Karpas-422 (cell line): Measurements from ENCODE around the gene ATE1. TPM values are rescaled to one million over a fixed set of nuclear protein-coding genes. Genes with fewer than 3 reads are reported as not detected.

Experiments
- DNase-seq: peaks from one replicate; pipeline ENCODE4 v3.0.0-alpha.2; 2015
- H2AFZ ChIP-seq: fragments of 200-600 bp; sonication (generic); 2 replicates; pipeline ENCODE4 v1.6.1; 2014; ENCODE audit warnings: antibody characterized with exemption, low read length, mixed read lengths
- H3K27ac ChIP-seq: fragments of 200-600 bp; sonication (generic); 2 replicates; pipeline ENCODE4 v1.5.1; 2014; ENCODE audit warnings: mild to moderate bottlenecking, low read length, moderate library complexity
- H3K27me3 ChIP-seq: fragments of 200-600 bp; sonication (generic); 2 replicates; pipeline ENCODE4 v1.6.1; 2014; ENCODE audit warnings: low read length, mixed read lengths
- H3K36me3 ChIP-seq: fragments of 200-600 bp; sonication (generic); 2 replicates; pipeline ENCODE4 v1.6.1; 2014; ENCODE audit warnings: low read length, mixed read lengths; ENCODE audit not compliant: insufficient read depth
- H3K4me1 ChIP-seq: fragments of 200-600 bp; sonication (generic); 2 replicates; pipeline ENCODE4 v1.6.1; 2014; ENCODE audit warnings: mild to moderate bottlenecking, low read length, mixed read lengths
- H3K4me2 ChIP-seq: fragments of 200-600 bp; sonication (generic); 2 replicates; pipeline ENCODE4 v1.6.1; 2014; ENCODE audit warnings: low read length, low read depth, mild to moderate bottlenecking; ENCODE audit not compliant: poor library complexity, severe bottlenecking
- H3K4me3 ChIP-seq: fragments of 200-600 bp; sonication (generic); 2 replicates; pipeline ENCODE4 v1.5.1; 2014; ENCODE audit warnings: mild to moderate bottlenecking, antibody characterized with exemption, low read length, mixed read lengths
- H3K79me2 ChIP-seq: fragments of 200-600 bp; sonication (generic); 2 replicates; pipeline ENCODE4 v1.6.1; 2014; ENCODE audit warnings: mild to moderate bottlenecking, low read length, mixed read lengths
- H3K9ac ChIP-seq: fragments of 200-600 bp; sonication (generic); 2 replicates; pipeline ENCODE4 v1.6.0; 2014; ENCODE audit warnings: low read length
- H3K9me2 ChIP-seq: fragments of 200-600 bp; sonication (generic), shearing (Covaris generic); replicated peaks from 2 replicates; pipeline ENCODE4 v1.6.0; 2014; ENCODE audit warnings: mild to moderate bottlenecking, low read length, moderate library complexity; ENCODE audit not compliant: insufficient read depth
- H3K9me3 ChIP-seq: fragments of 300-700, 200-600 bp; sonication (generic); 2 replicates; pipeline ENCODE4 v1.6.1; 2014; ENCODE audit warnings: low read length, mixed read lengths
- H4K20me1 ChIP-seq: fragments of 200-600 bp; sonication (generic); 2 replicates; pipeline ENCODE4 v1.6.1; 2014; ENCODE audit warnings: mild to moderate bottlenecking, antibody characterized with exemption, low read length, low read depth; ENCODE audit not compliant: insufficient read depth
- total RNA-seq: library from RNA; depleted of rRNA; stranded (reverse); fragments of >200 nt; shearing (Covaris generic); gene quantifications from 2 replicates; pipeline ENCODE4 v1.2.3, GENCODE V29; 2014; ENCODE audit warnings: low replicate concordance

The ATE1 gene
- total RNA-seq, 1 experiment from 2014 or later: 72.6 TPM

GRCh38 chr10:121732172-121732571 is 195.7 kb downstream of the ATE1 start:
- no peaks in the 10 kb centered on the region for H3K36me3 ChIP-seq
- no peaks in the 10 kb centered on the region for H3K27me3 ChIP-seq
- no peak overlapping the region for H3K9ac ChIP-seq
- H3K4me3 ChIP-seq: no peak overlapping the region
- H3K27ac ChIP-seq: no peak overlapping the region
- no peaks in the 10 kb centered on the region for H3K9me3 ChIP-seq
- DNase-seq: no peak
- H3K4me1 ChIP-seq: no peaks in the 10 kb centered on the region
- H3K4me2 ChIP-seq: no peak overlapping the region
- H2AFZ ChIP-seq: no peak overlapping the region
- no peaks in the 10 kb centered on the region for H3K79me2 ChIP-seq
- no peaks in the 10 kb centered on the region for H3K9me2 ChIP-seq
- H4K20me1 ChIP-seq: no peaks in the 10 kb centered on the region

DNA sequence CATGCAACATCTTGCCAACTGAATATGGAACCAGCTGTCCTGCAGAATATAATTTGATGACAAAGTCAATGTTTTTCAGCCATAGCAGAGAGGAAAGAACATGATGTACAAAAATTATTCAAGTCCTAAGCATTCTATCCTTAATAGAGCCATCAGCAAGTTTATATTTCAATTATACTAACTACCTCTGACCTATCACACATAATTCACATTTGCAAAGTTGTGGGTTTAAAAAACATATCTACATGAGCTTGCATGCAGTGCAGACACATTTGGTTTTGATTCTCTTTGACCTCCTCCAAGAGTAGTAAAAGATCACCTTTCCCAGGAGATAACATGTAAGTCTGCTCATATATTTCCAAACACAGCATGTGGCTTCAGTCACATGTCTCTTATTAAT is 203.5 kb downstream of the ATE1 start:
- H3K4me3 ChIP-seq: no peak overlapping the region

DNA sequence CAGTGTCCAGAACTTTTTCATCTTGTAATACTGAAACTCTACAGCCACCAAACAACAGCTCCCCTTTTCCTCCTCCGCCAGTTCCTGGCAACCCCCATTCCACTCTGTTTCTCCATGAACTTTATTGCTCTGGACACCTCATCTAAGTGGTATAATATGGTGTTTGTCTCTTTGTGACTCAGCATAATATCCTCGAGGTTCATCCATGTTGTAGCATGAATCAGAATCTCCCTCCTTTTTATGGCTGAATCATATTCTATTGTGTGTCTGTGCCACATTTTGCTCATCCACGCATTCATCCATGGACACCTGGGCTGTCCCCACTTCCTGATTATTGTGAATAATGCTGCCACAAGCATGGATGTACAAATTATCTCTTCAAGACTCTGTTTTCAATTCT is 205.2 kb downstream of the ATE1 start:
- Histone ChIP-seq H3K9me2 (no peaks in the 10 kb centered on the region), H3K36me3 (no peaks in the 10 kb centered on the region), H2AFZ (no peak overlapping the region), H3K27me3 (no peaks in the 10 kb centered on the region), H4K20me1 (no peaks in the 10 kb centered on the region), H3K4me3 (no peak overlapping the region), H3K4me1 (no peaks in the 10 kb centered on the region), H3K9ac (no peak overlapping the region), H3K79me2 (no peaks in the 10 kb centered on the region), H3K27ac (no peak overlapping the region), H3K9me3 (no peaks in the 10 kb centered on the region), H3K4me2 (no peak overlapping the region)
- DNase-seq: no peak

More for the DNA sequence above, 203.5 kb downstream of the ATE1 start:
- Histone ChIP-seq H3K27ac (no peak overlapping the region), H2AFZ (no peak overlapping the region), H3K4me1 (no peaks in the 10 kb centered on the region), H4K20me1 (no peaks in the 10 kb centered on the region), H3K9me3 (no peaks in the 10 kb centered on the region), H3K79me2 (no peaks in the 10 kb centered on the region), H3K4me2 (no peak overlapping the region), H3K9ac (no peak overlapping the region), H3K27me3 (no peaks in the 10 kb centered on the region), H3K36me3 (no peaks in the 10 kb centered on the region), H3K9me2 (no peaks in the 10 kb centered on the region)
- no peak for DNase-seq

GRCh38 chr10:121721257-121721656 is 206.6 kb downstream of the ATE1 start:
- H3K4me1 ChIP-seq: no peaks in the 10 kb centered on the region
- H3K9me3 ChIP-seq: no peaks in the 10 kb centered on the region
- no peak for DNase-seq
- H3K27ac ChIP-seq: no peak overlapping the region
- no peak overlapping the region for H3K4me2 ChIP-seq
- no peak overlapping the region for H3K9ac ChIP-seq
- no peak overlapping the region for H2AFZ ChIP-seq
- no peaks in the 10 kb centered on the region for H4K20me1 ChIP-seq
- no peaks in the 10 kb centered on the region for H3K27me3 ChIP-seq
- H3K79me2 ChIP-seq: no peaks in the 10 kb centered on the region
- H3K36me3 ChIP-seq: no peaks in the 10 kb centered on the region
- no peaks in the 10 kb centered on the region for H3K9me2 ChIP-seq
- H3K4me3 ChIP-seq: no peak overlapping the region

DNA sequence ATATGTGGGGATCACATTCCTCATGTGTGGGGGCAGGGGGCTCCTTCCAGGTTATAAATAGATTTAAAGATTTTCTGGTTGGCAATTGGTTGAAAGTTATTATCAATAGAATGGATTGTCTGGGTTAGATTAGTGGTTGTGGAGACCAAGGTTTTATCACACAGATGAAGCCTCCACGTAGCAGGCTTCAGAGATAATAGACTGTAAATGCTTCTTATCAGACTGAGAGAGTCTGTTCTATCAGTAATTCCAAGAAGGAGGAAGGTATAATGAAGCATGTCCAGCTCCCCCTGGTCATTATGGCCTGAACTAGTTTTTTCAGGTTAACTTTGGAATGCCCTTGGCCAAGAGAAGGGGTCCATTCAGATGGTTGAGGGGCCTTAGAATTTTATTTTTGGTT is 211.9 kb downstream of the ATE1 start:
- no peak overlapping the region for H3K4me3 ChIP-seq
- H3K9ac ChIP-seq: no peak overlapping the region
- no peaks in the 10 kb centered on the region for H3K9me2 ChIP-seq
- no peaks in the 10 kb centered on the region for H3K36me3 ChIP-seq
- no peaks in the 10 kb centered on the region for H4K20me1 ChIP-seq
- H3K27me3 ChIP-seq: no peaks in the 10 kb centered on the region
- H3K4me2 ChIP-seq: no peak overlapping the region
- no peak overlapping the region for H3K27ac ChIP-seq
- no peaks in the 10 kb centered on the region for H3K79me2 ChIP-seq
- no peaks in the 10 kb centered on the region for H3K4me1 ChIP-seq
- no peak overlapping the region for H2AFZ ChIP-seq
- no peaks in the 10 kb centered on the region for H3K9me3 ChIP-seq
- no peak for DNase-seq

GRCh38 chr10:121715076-121715475 is 212.8 kb downstream of the ATE1 start:
- no peaks in the 10 kb centered on the region for H3K9me3 ChIP-seq
- H3K36me3 ChIP-seq: no peaks in the 10 kb centered on the region
- H2AFZ ChIP-seq: no peak overlapping the region
- no peaks in the 10 kb centered on the region for H3K79me2 ChIP-seq
- DNase-seq: no peak
- no peaks in the 10 kb centered on the region for H3K27me3 ChIP-seq
- no peaks in the 10 kb centered on the region for H3K9me2 ChIP-seq
- H3K27ac ChIP-seq: no peak overlapping the region
- no peaks in the 10 kb centered on the region for H4K20me1 ChIP-seq
- no peak overlapping the region for H3K4me3 ChIP-seq
- no peak overlapping the region for H3K4me2 ChIP-seq
- no peak overlapping the region for H3K9ac ChIP-seq
- H3K4me1 ChIP-seq: no peaks in the 10 kb centered on the region

DNA sequence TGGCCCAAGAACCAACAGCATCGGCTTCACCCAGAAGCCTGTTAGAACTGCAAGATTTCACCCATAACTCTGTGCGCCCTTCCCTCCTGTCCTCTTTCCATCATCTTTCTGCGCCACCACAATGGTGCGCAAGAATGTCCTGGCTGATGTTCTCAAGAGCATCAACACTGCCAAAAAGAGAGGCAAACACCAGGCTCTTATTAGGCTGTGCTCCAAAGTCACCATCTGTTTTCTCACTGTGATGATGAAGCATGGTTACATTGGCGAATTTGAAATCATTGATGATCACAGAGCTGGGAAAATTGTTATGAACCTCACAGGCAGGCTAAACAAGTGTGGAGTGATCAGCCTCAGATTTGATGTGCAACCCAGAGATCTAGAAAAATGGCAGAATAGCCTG is 214.3 kb downstream of the ATE1 start:
- Histone ChIP-seq H2AFZ (no peak overlapping the region), H3K27me3 (no peaks in the 10 kb centered on the region), H3K9ac (no peak overlapping the region), H3K4me1 (no peaks in the 10 kb centered on the region), H4K20me1 (no peaks in the 10 kb centered on the region), H3K4me3 (no peak overlapping the region), H3K4me2 (no peak overlapping the region), H3K79me2 (no peaks in the 10 kb centered on the region), H3K27ac (no peak overlapping the region), H3K36me3 (no peaks in the 10 kb centered on the region), H3K9me2 (no peaks in the 10 kb centered on the region), H3K9me3 (no peaks in the 10 kb centered on the region)
- DNase-seq: no peak

DNA sequence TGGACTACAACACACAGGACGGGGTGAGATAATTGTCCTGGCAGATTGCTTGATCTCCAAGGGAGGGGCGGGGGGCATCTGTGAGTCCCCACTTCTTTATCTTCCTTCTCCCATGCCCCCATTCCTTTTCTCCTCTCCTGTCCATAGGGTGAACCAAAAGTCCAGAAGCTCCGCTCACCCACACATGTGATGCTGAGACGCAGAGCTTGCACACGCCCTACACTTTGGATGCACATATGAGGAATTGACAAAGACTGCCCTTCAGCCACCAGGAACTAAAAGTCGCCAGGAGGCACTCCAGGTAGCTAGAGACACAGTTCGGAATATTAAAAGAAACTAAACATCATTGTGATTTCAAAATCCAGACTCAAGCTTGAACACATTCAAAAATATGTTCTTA is 216.9 kb downstream of the ATE1 start:
- Histone ChIP-seq H4K20me1 (no peaks in the 10 kb centered on the region), H3K9me2 (no peaks in the 10 kb centered on the region)
- no peak for DNase-seq

GRCh38 chr10:121710207-121710606 is 217.6 kb downstream of the ATE1 start:
- no peak for DNase-seq
- Histone ChIP-seq H3K9ac (no peak overlapping the region), H3K9me2 (no peaks in the 10 kb centered on the region), H3K27me3 (no peaks in the 10 kb centered on the region), H4K20me1 (no peaks in the 10 kb centered on the region), H3K4me1 (no peaks in the 10 kb centered on the region), H3K9me3 (no peaks in the 10 kb centered on the region), H3K4me2 (no peak overlapping the region), H3K79me2 (no peaks in the 10 kb centered on the region), H3K4me3 (no peak overlapping the region), H3K27ac (no peak overlapping the region), H3K36me3 (no peaks in the 10 kb centered on the region), H2AFZ (no peak overlapping the region)

More for the DNA sequence above, 216.9 kb downstream of the ATE1 start:
- H3K4me1 ChIP-seq: no peaks in the 10 kb centered on the region
- no peaks in the 10 kb centered on the region for H3K36me3 ChIP-seq
- no peak overlapping the region for H2AFZ ChIP-seq
- no peaks in the 10 kb centered on the region for H3K27me3 ChIP-seq
- no peaks in the 10 kb centered on the region for H3K79me2 ChIP-seq
- no peak overlapping the region for H3K4me3 ChIP-seq
- H3K9ac ChIP-seq: no peak overlapping the region
- H3K27ac ChIP-seq: no peak overlapping the region
- H3K4me2 ChIP-seq: no peak overlapping the region
- no peaks in the 10 kb centered on the region for H3K9me3 ChIP-seq
